SU-DHL-6 (cell line): Measurements from ENCODE around the gene VSX1.

Experiments
- H2AFZ ChIP-seq: fragments of 200-600 bp; sonication (generic); 2 replicates; pipeline ENCODE4 v1.6.1; 2014; ENCODE audit warnings: low read depth, mild to moderate bottlenecking, moderate library complexity, mixed read lengths, antibody characterized with exemption, low read length; ENCODE audit not compliant: severe bottlenecking
- H3F3A ChIP-seq: fragments of 200-600 bp; shearing (Covaris generic); 2 replicates; pipeline ENCODE4 v1.6.0; 2016; ENCODE audit warnings: antibody characterized with exemption, mild to moderate bottlenecking; ENCODE audit not compliant: insufficient read depth
- H3K27ac ChIP-seq: fragments of 200-600 bp; sonication (generic); 2 replicates; pipeline ENCODE4 v1.5.1; 2016; ENCODE audit warnings: low read depth, mild to moderate bottlenecking, low read length, moderate library complexity, mixed read lengths
- H3K27me3 ChIP-seq: fragments of 200-600 bp; sonication (generic), shearing (Covaris generic); 2 replicates; pipeline ENCODE4 v1.6.0; 2014; ENCODE audit warnings: mild to moderate bottlenecking, low read length
- H3K36me3 ChIP-seq: fragments of 200-600 bp; sonication (generic); 2 replicates; pipeline ENCODE4 v1.6.1; 2014; ENCODE audit warnings: mild to moderate bottlenecking, low read length, mixed read lengths
- H3K4me2 ChIP-seq: fragments of 300-600, 200-600 bp; shearing (Covaris generic), sonication (generic); 2 replicates; pipeline ENCODE4 v1.6.0; 2014; ENCODE audit warnings: low read length, low read depth, mild to moderate bottlenecking; ENCODE audit not compliant: poor library complexity, severe bottlenecking
- H3K4me3 ChIP-seq: fragments of 200-600 bp; sonication (generic); 2 replicates; pipeline ENCODE4 v1.5.1; 2014; ENCODE audit warnings: antibody characterized with exemption, low read length, mild to moderate bottlenecking, mixed read lengths; ENCODE audit not compliant: insufficient read depth, poor library complexity, severe bottlenecking
- H3K79me2 ChIP-seq: fragments of 200-600 bp; sonication (generic); 2 replicates; pipeline ENCODE4 v1.6.1; 2014; ENCODE audit warnings: mild to moderate bottlenecking, low read length, moderate library complexity; ENCODE audit not compliant: insufficient read depth
- H3K9ac ChIP-seq: fragments of 200-600 bp; sonication (generic); 2 replicates; pipeline ENCODE4 v1.7.0; 2014; ENCODE audit warnings: mild to moderate bottlenecking, low read length
- H3K9me2 ChIP-seq: fragments of 200-600 bp; sonication (generic); replicated peaks from 2 replicates; pipeline ENCODE4 v1.6.1; 2014; ENCODE audit warnings: low read length; ENCODE audit not compliant: insufficient read depth
- H3K9me3 ChIP-seq: fragments of 200-600 bp; sonication (generic); 2 replicates; pipeline ENCODE4 v1.6.1; 2014; ENCODE audit warnings: low read length, mixed read lengths; ENCODE audit not compliant: insufficient read depth
- H4K20me1 ChIP-seq: fragments of 200-600 bp; sonication (generic); 2 replicates; pipeline ENCODE4 v1.6.1; 2014; ENCODE audit warnings: low read depth, mild to moderate bottlenecking, antibody characterized with exemption, low read length, moderate library complexity, mixed read lengths
- CTCF ChIP-seq: fragments of 200-600 bp; sonication (generic); IDR thresholded peaks from one replicate; pipeline ENCODE4 v1.5.1; 2017; ENCODE audit warnings: antibody characterized with exemption, mild to moderate bottlenecking, low read length, moderate library complexity; ENCODE audit not compliant: insufficient read depth, poor library complexity, severe bottlenecking
- EZH2phosphoT487 ChIP-seq: fragments of 200-600 bp; sonication (generic), shearing (Covaris generic); conservative IDR thresholded peaks from 2 replicates; pipeline ENCODE4 v1.6.1; 2018; ENCODE audit warnings: mild to moderate bottlenecking, antibody characterized with exemption, low read length, moderate library complexity, mixed read lengths

The VSX1 gene

GRCh38 chr20:25103526-25103925 is 21.6 kb upstream of the VSX1 start:
- Histone ChIP-seq H3K27ac (no peak overlapping the region), H3F3A (no peaks in the 10 kb centered on the region), H3K9me2 (no peaks in the 10 kb centered on the region), H3K27me3 (no peaks in the 10 kb centered on the region), H4K20me1 (no peaks in the 10 kb centered on the region), H3K79me2 (no peaks in the 10 kb centered on the region), H3K4me2 (no peak overlapping the region), H3K9me3 (no peaks in the 10 kb centered on the region), H3K4me3 (no peak overlapping the region), H3K9ac (no peak overlapping the region), H3K36me3 (no peaks in the 10 kb centered on the region), H2AFZ (no peak overlapping the region)
- no peak for TF ChIP-seq CTCF
- TF ChIP-seq EZH2phosphoT487, result no peak

GRCh38 chr20:25100914-25101313 is 19.0 kb upstream of the VSX1 start:
- Histone ChIP-seq H3K4me3 (no peak overlapping the region), H3K4me2 (no peak overlapping the region), H3K9me3 (no peaks in the 10 kb centered on the region), H3K36me3 (no peaks in the 10 kb centered on the region), H3K9me2 (no peaks in the 10 kb centered on the region), H3K27ac (no peak overlapping the region), H3K9ac (no peak overlapping the region), H4K20me1 (no peaks in the 10 kb centered on the region), H3K79me2 (no peaks in the 10 kb centered on the region), H3F3A (no peaks in the 10 kb centered on the region), H2AFZ (no peak overlapping the region), H3K27me3 (no peaks in the 10 kb centered on the region)
- TF ChIP-seq EZH2phosphoT487 (no peak), CTCF (no peak)

GRCh38 chr20:25099601-25100140 is 17.7 kb upstream of the VSX1 start:
- Histone ChIP-seq H3K4me2 (no peak overlapping the region), H3K4me3 (no peak overlapping the region), H3K27me3 (no peaks in the 10 kb centered on the region), H3K9me2 (no peaks in the 10 kb centered on the region), H3K79me2 (no peaks in the 10 kb centered on the region), H3K9ac (no peak overlapping the region), H4K20me1 (no peaks in the 10 kb centered on the region), H2AFZ (no peak overlapping the region), H3K27ac (no peak overlapping the region), H3K36me3 (no peaks in the 10 kb centered on the region), H3F3A (no peaks in the 10 kb centered on the region), H3K9me3 (no peaks in the 10 kb centered on the region)
- no peak for TF ChIP-seq CTCF
- TF ChIP-seq EZH2phosphoT487, result no peak
